Psoas muscle (tissue), 7 donors: ENCODE data around the gene SENP7. TPM values are rescaled to one million over a fixed set of nuclear protein-coding genes. Genes with fewer than 3 reads are reported as not detected.

Source experiments
- polyA plus RNA-seq, 3 donors: library from polyadenylated mRNA; stranded (reverse); fragments of 200-250 nt; gene quantifications; one replicate each; pipeline ENCODE4 v1.2.3, GENCODE V29; 2013
- total RNA-seq, 4 donors: library from RNA; stranded (reverse); fragmentation: NEBNext Ultra II Directional in 2 of 4; extraction: Animal tissue kit (Norgen Biotek cat#: 25700) in 2 of 4; gene quantifications; one replicate each; pipeline versions ENCODE4 v1.2.1 to v1.2.4, GENCODE V29; 2021 to 2023
- donor health status: healthy with polysubstance abuse.
- donor health status: DM: no; HTN: no; CAD: no; lungs with moderate emphysema.
- donor health status: Bipolar disorder and iron deficiency.
- donor health status: healthy.
- donor health status: DM: no; HTN: no; CAD: no.
- donor health status: DM: no; HTN: no; CAD: no.
- donor health status: DM: yes; HTN: yes; CAD: no.

The SENP7 gene
- total and polyA plus RNA-seq, 7 donors = 4.2 to 8.7 (median 7.7) TPM

Other genes with a start within 250 kb of the SENP7 start
- gene IMPG2, start 192.6 kb downstream of the SENP7 start, total RNA-seq = under 1 TPM; 0.17 to 0.64 (median 0.40) TPM
- gene IMPG2, start 192.6 kb downstream of the SENP7 start, polyA plus RNA-seq = under 1 TPM; 0.05 to 0.09 (median 0.08) TPM
- 10 to 100 TPM; 23.4 to 34.6 (median 26.8) TPM for gene TRMT10C, start 48.7 kb upstream of the SENP7 start, total RNA-seq
- gene TRMT10C, start 48.7 kb upstream of the SENP7 start, polyA plus RNA-seq = 10 to 100 TPM; 27.8 to 64.0 (median 50.9) TPM
- gene PCNP, start 61.0 kb upstream of the SENP7 start, total RNA-seq = 100 to 1,000 TPM in 2 of 4 donors, 10 to 100 TPM in 2; 80.6 to 133 (median 112) TPM
- 100 to 1,000 TPM in 2 of 3 donors, 10 to 100 TPM in 1; 77.8 to 128 (median 105) TPM for gene PCNP, start 61.0 kb upstream of the SENP7 start, polyA plus RNA-seq
- 10 to 100 TPM; 10.3 to 12.6 (median 11.6) TPM for gene ZBTB11, start 163.9 kb upstream of the SENP7 start, total RNA-seq
- gene ZBTB11, start 163.9 kb upstream of the SENP7 start, polyA plus RNA-seq = 1 to 10 TPM; 5.5 to 9.8 (median 5.9) TPM
- 100 to 1,000 TPM; 744 to 950 (median 822) TPM for gene RPL24, start 173.5 kb upstream of the SENP7 start, total RNA-seq
- gene RPL24, start 173.5 kb upstream of the SENP7 start, polyA plus RNA-seq = 1,000 to 10,000 TPM; 1,534 to 1,772 (median 1,709) TPM
- 10 to 100 TPM in 1 of 4 donors, 1 to 10 TPM in 3; 5.9 to 12.5 (median 7.9) TPM for gene CEP97, start 211.4 kb upstream of the SENP7 start, total RNA-seq
- gene CEP97, start 211.4 kb upstream of the SENP7 start, polyA plus RNA-seq = 1 to 10 TPM; 1.6 to 6.3 (median 1.9) TPM